DOHH2 (cell line): ENCODE measurements around the gene CLPSL2.

ENCODE experiments used
- EZH2phosphoT487 ChIP-seq: fragments of 200-600 bp; sonication (generic); IDR thresholded peaks from 2 replicates; pipeline ENCODE4 v1.6.1; 2017; ENCODE audit warnings: borderline replicate concordance, mild to moderate bottlenecking, antibody characterized with exemption, low read length, moderate library complexity, mixed read lengths
- TF ChIP-seq, protein P1 (sequence below): fragments of 200-600 bp; sonication (generic); IDR thresholded peaks from one replicate; pipeline ENCODE4 v1.5.1; 2014; ENCODE audit warnings: antibody characterized with exemption, mild to moderate bottlenecking, low read depth, low read length; ENCODE audit not compliant: poor library complexity, severe bottlenecking

- TF ChIP-seq, protein P1, sequence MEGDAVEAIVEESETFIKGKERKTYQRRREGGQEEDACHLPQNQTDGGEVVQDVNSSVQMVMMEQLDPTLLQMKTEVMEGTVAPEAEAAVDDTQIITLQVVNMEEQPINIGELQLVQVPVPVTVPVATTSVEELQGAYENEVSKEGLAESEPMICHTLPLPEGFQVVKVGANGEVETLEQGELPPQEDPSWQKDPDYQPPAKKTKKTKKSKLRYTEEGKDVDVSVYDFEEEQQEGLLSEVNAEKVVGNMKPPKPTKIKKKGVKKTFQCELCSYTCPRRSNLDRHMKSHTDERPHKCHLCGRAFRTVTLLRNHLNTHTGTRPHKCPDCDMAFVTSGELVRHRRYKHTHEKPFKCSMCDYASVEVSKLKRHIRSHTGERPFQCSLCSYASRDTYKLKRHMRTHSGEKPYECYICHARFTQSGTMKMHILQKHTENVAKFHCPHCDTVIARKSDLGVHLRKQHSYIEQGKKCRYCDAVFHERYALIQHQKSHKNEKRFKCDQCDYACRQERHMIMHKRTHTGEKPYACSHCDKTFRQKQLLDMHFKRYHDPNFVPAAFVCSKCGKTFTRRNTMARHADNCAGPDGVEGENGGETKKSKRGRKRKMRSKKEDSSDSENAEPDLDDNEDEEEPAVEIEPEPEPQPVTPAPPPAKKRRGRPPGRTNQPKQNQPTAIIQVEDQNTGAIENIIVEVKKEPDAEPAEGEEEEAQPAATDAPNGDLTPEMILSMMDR, result no peak
- no peak for TF ChIP-seq EZH2phosphoT487
Observed at GRCh38 chr6:35781290-35781689, 4.9 kb downstream of the CLPSL2 start.
